Measurements from ENCODE around the gene SPRR2F.
"Not testable (repeated sequence)": the region's sequence is repeated elsewhere in the genome, so short reads cannot be mapped to it uniquely, and the experiment has no call there.

The SPRR2F gene

DNA sequence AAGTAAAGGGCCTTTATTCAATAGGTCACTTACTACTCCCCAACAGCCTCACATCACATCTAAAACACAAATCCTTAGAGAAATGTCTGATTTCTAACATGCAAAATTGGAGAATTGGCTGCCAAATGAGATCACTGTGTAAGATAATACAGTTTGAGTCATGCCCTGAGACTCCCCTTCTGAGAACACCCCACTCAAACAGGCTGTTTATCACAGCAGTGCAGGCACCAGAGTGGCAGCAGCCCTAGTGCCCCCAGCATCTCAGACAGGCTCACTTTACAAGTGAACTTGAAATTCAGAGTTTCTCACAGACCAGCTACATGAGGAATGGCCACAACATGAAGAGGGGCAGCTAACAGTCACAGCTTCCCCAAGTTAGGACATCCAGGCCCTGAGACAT, 1.9 kb upstream of the SPRR2F start:
- in situ Hi-C loops (cut with MboI; ENCODE audit: low sequenced_read_pairs); H3K27me3 ChIP-seq (ENCODE audit: low read depth); H3K9me3 ChIP-seq; H3K4me1 ChIP-seq; DNase-seq (ENCODE audit: low spot score in 2 of 2); H3K4me3 ChIP-seq; H3K36me3 ChIP-seq (replicated peaks): not testable (repeated sequence)

- H3K4me3 ChIP-seq; H3K9me3 ChIP-seq; H3K27me3 ChIP-seq (ENCODE audit: low read depth); DNase-seq (ENCODE audit: low spot score in 2 of 2); H3K36me3 ChIP-seq (replicated peaks); H3K4me1 ChIP-seq; in situ Hi-C loops (cut with MboI; ENCODE audit: low sequenced_read_pairs): not testable (repeated sequence)
Observed at GRCh38 chr1:153112454-153112853, 862 bp downstream of the SPRR2F start.

- Histone ChIP-seq H3K4me1 (no peaks in the 10 kb centered on the region), H3K4me3 (no peak overlapping the region), H3K9me3 (no peaks in the 10 kb centered on the region), H3K36me3 (replicated peaks) (no peaks in the 10 kb centered on the region), H3K27me3 (ENCODE audit: low read depth) (no peaks in the 10 kb centered on the region)
- in situ Hi-C loops (cut with MboI; ENCODE audit: low sequenced_read_pairs) = no loop called here
- DNase-seq (ENCODE audit: low spot score in 2 of 2) = no peak
Observed at GRCh38 chr1:153100245-153100644, 13.1 kb downstream of the SPRR2F start.

- Histone ChIP-seq H3K9me3 (no peaks in the 10 kb centered on the region), H3K36me3 (replicated peaks) (no peaks in the 10 kb centered on the region), H3K4me3 (no peak overlapping the region), H3K4me1 (no peaks in the 10 kb centered on the region), H3K27me3 (ENCODE audit: low read depth) (no peaks in the 10 kb centered on the region)
- in situ Hi-C loops (cut with MboI; ENCODE audit: low sequenced_read_pairs) = no loop called here
- no peak for DNase-seq (ENCODE audit: low spot score in 2 of 2)
Observed at GRCh38 chr1:153099461-153100045, 13.8 kb downstream of the SPRR2F start.

GRCh38 chr1:153095764-153096163, 17.6 kb downstream of the SPRR2F start:
- Histone ChIP-seq H3K27me3 (ENCODE audit: low read depth) (0 out of 2 replicates have a peak, but pooled peaks cover 2% of the 10 kb centered on the region), H3K36me3 (replicated peaks) (no peaks in the 10 kb centered on the region), H3K4me1 (no peaks in the 10 kb centered on the region), H3K9me3 (no peaks in the 10 kb centered on the region), H3K4me3 (no peak overlapping the region)
- no peak for DNase-seq (ENCODE audit: low spot score in 2 of 2)
- in situ Hi-C loops (cut with MboI; ENCODE audit: low sequenced_read_pairs) = no loop called here

DNA sequence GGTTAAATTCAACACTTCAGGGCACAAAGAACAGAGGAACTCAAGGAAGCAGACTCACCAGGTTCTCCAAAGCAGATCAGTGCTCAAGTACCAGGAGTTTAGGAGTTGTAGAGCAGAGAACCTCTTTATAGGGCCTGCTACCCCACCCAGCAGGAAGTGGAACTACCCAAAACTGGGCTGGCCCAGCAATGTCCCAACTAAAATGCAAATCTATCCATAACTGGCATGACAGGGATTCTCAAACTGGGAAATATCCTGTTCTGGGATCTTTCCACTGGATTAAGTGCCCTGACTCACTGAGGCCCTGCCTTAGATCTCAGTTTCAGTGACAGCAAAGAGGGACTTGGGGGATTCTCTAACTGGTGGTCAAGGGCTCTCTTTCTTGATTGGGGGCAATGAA, 18.9 kb downstream of the SPRR2F start, which contains the start of gene SPRR2E:
TSS of gene SPRR2E (minus strand) at position 101 of the 400 bp plus-strand sequence. CDS start 775 bp downstream, outside the sequence.
- Histone ChIP-seq H3K36me3 (replicated peaks) (no peaks in the 10 kb centered on the region), H3K27me3 (ENCODE audit: low read depth) (0 out of 2 replicates have a peak, but pooled peaks cover 2% of the 10 kb centered on the region), H3K4me1 (no peaks in the 10 kb centered on the region), H3K9me3 (no peaks in the 10 kb centered on the region), H3K4me3 (no peak within 1 kb of the TSS)
- DNase-seq (ENCODE audit: low spot score in 2 of 2) = no peak
- in situ Hi-C loops (cut with MboI; ENCODE audit: low sequenced_read_pairs) = no loop called here

DNA sequence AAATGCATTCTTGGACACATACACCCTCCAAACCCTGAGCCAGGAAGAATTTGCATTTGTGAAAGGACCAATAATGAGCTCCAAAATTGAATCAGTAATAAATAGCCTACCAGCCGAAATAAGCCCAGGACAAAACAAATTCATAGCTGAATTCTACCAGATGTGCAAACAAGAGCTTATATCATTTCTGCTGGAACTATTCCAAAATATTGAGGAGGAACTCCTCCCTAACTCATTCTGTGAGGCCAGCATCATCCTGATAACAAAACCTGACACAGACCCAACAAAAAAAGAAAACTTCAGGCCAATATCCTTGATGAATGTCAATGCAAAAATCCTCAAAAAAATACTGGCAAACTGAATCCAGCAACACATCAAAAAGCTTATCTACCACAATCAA, 25.7 kb downstream of the SPRR2F start:
- no peak for DNase-seq (ENCODE audit: low spot score in 2 of 2)
- Histone ChIP-seq H3K9me3 (no peaks in the 10 kb centered on the region), H3K27me3 (ENCODE audit: low read depth) (0 out of 2 replicates have a peak, but pooled peaks cover 2% of the 10 kb centered on the region), H3K36me3 (replicated peaks) (no peaks in the 10 kb centered on the region), H3K4me3 (no peak overlapping the region), H3K4me1 (no peaks in the 10 kb centered on the region)
- in situ Hi-C loops (cut with MboI; ENCODE audit: low sequenced_read_pairs) = no loop called here

GRCh38 chr1:153081736-153082135, 31.6 kb downstream of the SPRR2F start:
- Histone ChIP-seq H3K27me3 (ENCODE audit: low read depth) (no peaks in the 10 kb centered on the region), H3K4me1 (no peaks in the 10 kb centered on the region), H3K4me3 (no peak overlapping the region), H3K36me3 (replicated peaks) (no peaks in the 10 kb centered on the region), H3K9me3 (no peaks in the 10 kb centered on the region)
- in situ Hi-C loops (cut with MboI; ENCODE audit: low sequenced_read_pairs) = no loop called here
- no peak for DNase-seq (ENCODE audit: low spot score in 2 of 2)

DNA sequence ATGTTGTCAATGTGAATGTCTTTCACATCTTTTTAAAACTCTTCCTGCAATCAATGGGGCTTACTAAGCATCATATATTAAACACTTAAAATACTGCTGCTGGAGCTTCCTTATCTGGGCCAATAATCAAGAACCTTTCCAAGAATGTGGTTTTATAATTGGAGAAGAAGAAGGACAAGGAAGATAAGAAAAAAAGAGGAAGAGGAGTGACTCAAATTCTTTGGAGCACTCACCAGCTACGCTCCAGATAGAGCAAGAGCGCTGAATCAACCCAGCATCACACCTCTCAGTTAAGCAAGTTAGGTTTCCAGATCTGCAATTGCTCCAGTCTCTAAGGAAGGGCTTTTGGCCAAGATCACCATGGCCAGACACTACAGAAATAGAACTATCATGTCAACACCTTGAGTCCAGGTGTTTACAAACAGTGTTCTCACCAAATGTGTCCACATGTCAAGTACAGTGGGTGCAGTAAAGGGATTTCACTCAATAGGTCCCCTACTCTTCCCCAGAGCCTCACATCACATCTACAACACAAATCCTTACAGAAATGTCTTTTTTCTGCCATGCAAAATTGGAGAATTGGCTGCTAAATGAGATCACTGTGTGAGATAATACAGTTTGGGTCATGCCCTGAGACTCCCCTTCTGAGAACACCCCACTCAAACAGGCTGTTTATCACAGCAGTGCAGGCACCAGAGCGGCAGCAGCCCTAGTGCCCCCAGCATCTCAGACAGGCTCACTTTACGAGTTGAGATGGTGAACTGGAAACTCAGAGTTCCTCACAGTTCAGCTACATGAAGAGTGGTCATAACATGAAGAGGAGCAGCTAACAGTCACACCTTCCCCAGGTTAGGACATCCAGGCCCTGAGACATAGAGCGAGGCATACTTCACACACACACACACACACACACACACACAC, 40.2 kb downstream of the SPRR2F start:
- H3K27me3 ChIP-seq (ENCODE audit: low read depth) = no peaks in the 10 kb centered on the region
- H3K4me1 ChIP-seq = no peaks in the 10 kb centered on the region
- DNase-seq (ENCODE audit: low spot score in 2 of 2) = no peak
- no peaks in the 10 kb centered on the region for H3K36me3 ChIP-seq (replicated peaks)
- no peaks in the 10 kb centered on the region for H3K9me3 ChIP-seq
- in situ Hi-C loops (cut with MboI; ENCODE audit: low sequenced_read_pairs) = no loop called here
- no peak overlapping the region for H3K4me3 ChIP-seq

DNA sequence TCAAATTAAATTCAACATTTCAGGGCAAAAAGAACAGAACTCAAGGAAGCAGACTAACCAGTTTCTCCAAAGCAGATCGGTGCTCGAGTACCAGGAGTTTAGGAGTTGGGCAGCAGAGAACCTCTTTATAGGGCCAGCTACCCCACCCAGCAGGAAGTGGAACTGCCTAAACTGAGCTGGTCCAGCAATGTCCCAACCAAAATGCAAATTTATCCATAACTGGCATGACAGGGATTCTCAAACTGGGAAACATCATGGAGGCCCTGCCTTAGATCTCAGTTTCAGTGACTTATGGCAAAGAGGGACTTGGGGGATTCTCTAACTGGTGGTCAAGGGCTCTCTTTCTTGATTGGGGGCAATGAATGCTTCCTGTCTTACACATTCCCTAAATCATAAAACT, 41.8 kb downstream of the SPRR2F start, which contains the start of gene SPRR2B:
TSS of gene SPRR2B (minus strand) at position 101 of the 400 bp plus-strand sequence. CDS start 772 bp downstream, outside the sequence.
- Histone ChIP-seq H3K9me3 (no peaks in the 10 kb centered on the region), H3K27me3 (ENCODE audit: low read depth) (no peaks in the 10 kb centered on the region), H3K36me3 (replicated peaks) (no peaks in the 10 kb centered on the region), H3K4me1 (no peaks in the 10 kb centered on the region), H3K4me3 (no peak within 1 kb of the TSS)
- in situ Hi-C loops (cut with MboI; ENCODE audit: low sequenced_read_pairs) = no loop called here
- no peak for DNase-seq (ENCODE audit: low spot score in 2 of 2)

DNA sequence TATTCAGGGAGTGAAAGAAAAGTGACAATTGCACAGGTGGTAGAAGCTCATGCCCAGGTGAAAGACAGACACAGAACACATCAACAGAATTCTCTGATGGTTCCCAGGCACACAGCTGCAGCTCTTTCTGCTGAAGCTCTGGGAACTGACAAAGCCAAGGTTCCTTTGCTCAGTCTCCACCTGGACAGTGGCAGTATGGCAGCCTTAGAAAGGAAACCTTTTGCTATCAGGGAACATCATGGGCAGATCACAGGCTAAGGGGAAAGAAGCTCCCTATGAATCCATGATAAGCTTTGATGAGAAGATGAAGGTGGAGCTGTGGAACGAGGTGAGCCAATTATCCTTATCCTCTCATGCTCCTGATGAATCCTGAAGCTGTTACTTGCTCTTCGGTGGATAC, 43.1 kb downstream of the SPRR2F start:
- Histone ChIP-seq H3K4me1 (no peaks in the 10 kb centered on the region), H3K27me3 (ENCODE audit: low read depth) (no peaks in the 10 kb centered on the region), H3K4me3 (no peak overlapping the region), H3K9me3 (no peaks in the 10 kb centered on the region), H3K36me3 (replicated peaks) (no peaks in the 10 kb centered on the region)
- DNase-seq (ENCODE audit: low spot score in 2 of 2) = no peak
- in situ Hi-C loops (cut with MboI; ENCODE audit: low sequenced_read_pairs) = no loop called here
